GM12892 (cell line): ENCODE data around the gene RAP1B.
"Not testable (repeated sequence)": the region's sequence is repeated elsewhere in the genome, so short reads cannot be mapped to it uniquely, and the experiment has no call there.

ENCODE experiments used
- DNase-seq: peaks from one replicate; pipeline ENCODE4 v3.0.0; 2011; ENCODE audit not compliant: insufficient read length
- FAIRE-seq: peaks from 2 replicates; lab custom pipeline; 2011; peaks lifted over from hg19 to GRCh38; lab: Jason Lieb, UNC
- POLR2A ChIP-seq: IDR thresholded peaks from 2 replicates; pipeline ENCODE4 v1.6.1; 2011; ENCODE audit warnings: low read depth, low read length, control low read depth
- POLR2AphosphoS5 ChIP-seq: IDR thresholded peaks from 2 replicates; pipeline ENCODE4 v1.6.1; 2011; ENCODE audit warnings: low read depth, low read length, control low read depth
- TAF1 ChIP-seq: IDR thresholded peaks from 2 replicates; pipeline ENCODE4 v1.6.1; 2011; ENCODE audit warnings: low read depth, mild to moderate bottlenecking, control low read depth, low read length, borderline replicate concordance

The RAP1B gene

DNA sequence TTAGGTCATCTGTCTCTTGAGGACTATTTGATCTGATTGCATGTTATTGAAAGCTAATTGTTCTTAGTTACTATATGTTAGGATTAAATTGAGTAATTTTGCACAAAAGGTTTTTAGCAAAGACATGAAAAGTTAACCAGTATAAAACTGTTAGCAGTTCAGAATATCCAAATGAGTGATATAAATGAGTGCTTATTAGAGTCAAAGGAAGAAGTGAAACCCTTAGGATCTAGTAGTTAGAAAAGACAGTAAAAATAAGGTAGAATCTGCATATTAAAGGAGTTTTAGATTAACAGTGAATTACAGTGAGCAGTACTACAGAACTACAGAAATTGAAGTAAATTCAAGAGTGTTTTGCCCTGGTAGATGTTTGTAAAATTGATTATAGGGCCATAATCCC lies 12.4 kb downstream of the RAP1B start:
- TF ChIP-seq POLR2AphosphoS5 (no peak), POLR2A (no peak), TAF1 (no peak)
- FAIRE-seq (no peak), DNase-seq (no peak)

DNA sequence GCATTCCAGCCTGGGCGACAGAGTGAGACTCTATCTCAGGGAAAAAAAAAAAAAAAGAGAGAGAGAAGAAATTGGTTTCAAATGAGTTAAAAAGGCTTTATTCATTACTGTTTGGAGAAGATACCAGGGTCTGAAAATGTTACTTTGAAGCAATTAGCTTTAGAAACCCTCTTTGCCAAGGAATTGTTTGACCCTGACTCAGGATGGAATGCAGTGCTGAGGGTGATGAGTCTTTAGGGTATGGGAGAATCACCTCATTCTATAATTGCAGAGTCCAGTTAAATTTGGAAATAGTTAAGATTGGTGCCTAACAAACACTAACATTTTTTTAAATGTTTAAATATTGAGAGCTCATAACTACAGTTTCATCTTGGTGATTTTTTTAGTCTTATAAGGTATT lies 13.3 kb downstream of the RAP1B start:
- no peak for TF ChIP-seq POLR2AphosphoS5
- no peak for TF ChIP-seq TAF1
- TF ChIP-seq POLR2A = no peak
- no peak for DNase-seq
- FAIRE-seq = no peak

DNA sequence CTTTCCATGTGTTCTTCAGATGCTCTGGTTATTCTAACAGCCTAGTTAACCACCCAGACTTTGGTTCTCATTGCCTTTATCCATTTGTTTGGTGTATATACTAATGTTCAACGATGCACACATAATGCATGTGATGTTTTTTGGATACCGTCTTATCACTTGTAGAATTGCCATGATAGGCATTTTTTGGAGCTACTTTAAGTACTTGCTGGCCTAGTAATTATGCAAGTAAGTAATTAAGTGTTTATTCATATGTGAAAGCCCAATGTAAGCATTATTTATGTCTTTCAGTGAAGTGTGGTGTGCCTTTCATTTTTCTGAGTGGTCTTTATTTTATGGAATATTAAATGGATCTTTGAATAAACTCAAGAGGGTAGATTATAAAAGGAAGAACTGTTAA lies 14.2 kb downstream of the RAP1B start:
- no peak for DNase-seq
- FAIRE-seq = no peak
- TF ChIP-seq TAF1 (no peak), POLR2AphosphoS5 (no peak), POLR2A (no peak)

DNA sequence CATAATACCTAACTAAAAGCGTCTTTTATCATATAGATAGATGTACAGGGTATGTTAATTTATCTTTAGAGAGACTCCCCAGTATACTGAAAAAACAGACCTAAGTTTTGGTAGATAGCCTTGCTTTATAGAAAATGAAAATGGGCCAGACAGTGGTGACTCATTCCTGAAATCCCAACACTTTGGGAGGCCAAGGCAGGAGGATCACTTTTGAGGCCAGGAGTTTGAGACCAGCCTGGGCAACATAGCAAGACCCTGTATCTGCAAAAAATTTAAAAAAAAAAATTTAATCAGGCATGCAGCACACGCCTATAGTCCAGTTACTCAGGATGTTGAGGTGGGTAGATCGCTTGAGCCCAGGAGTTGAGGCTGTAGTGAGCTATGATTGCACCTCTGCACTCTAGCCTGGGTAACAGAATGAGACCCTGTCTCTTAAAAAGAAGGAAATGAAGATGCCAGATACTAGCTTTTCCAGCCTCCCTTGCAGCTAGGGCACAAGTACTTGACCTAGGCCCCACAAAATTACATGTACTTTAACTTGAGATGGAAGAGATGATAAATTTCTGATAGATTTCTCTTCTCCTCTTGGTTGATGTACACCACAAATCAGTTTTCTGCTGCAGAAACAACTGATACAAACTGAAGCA lies 17.1 kb downstream of the RAP1B start:
- no peak for FAIRE-seq
- no peak for TF ChIP-seq POLR2A
- no peak for TF ChIP-seq POLR2AphosphoS5
- no peak for TF ChIP-seq TAF1

DNA sequence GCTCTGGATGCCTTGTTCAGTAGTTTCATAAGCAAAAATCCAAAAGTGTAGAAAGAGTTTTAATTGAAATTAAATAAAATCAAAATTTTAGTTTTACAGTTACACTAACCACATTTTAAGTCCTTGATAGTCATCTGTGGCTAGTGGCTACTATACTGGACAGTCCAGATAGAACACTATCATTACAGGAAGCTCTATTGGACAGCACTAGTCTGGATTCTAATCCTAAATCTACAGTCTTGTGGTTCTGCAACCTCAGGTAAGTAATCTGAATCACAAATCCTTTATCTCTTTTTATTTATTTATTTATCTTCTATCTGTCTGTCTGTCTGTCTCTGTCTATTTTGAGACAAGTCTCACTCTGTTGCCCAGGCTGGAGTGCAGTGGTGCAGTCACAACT lies 18.0 kb downstream of the RAP1B start:
- TF ChIP-seq TAF1 (no peak), POLR2A (no peak), POLR2AphosphoS5 (no peak)
- FAIRE-seq (no peak), DNase-seq (no peak)

More for the DNA sequence above, 17.1 kb downstream of the RAP1B start:
- no peak for DNase-seq

DNA sequence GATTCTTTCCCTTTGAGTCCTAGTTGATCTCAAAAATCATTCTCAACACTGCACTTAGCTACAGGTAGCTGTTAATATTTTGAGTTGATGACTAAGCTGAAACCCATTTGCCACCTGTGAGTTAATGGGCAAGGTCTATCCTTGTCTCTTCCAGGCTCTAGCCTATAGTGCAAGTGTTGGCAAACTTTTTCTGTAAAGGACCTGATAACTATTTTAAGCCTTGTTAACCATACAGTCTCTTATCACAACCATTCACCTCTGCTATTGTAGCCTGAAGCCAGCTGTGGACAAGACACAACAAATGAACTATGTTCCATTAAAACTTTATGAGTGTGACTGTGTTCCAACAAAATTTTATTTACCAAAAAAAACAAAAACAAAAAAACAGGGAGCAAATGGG lies 19.4 kb downstream of the RAP1B start:
- DNase-seq (no peak), FAIRE-seq (no peak)
- TF ChIP-seq POLR2A (peak; percentile 44), POLR2AphosphoS5 (no peak), TAF1 (no peak)

DNA sequence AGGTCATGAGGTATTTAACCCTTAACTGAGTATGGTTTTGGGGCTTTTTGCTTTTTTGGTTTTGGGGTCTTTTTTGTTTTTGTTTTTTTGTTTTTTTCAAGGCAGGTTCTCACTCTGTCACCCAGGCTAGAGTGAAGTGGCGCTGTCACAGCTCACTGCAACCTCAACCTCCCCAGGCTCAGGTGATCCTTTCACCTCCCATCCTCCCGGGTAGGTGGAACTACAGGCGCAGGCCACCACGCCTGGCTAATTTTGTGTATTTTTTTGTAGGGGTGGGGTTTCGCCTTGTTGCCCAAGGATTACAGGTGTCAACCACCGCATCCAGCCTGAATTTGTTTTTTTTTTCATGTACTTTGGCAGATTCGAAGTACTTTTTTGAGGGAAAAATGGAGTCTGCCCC lies 19.9 kb downstream of the RAP1B start:
- no peak for TF ChIP-seq POLR2AphosphoS5
- TF ChIP-seq POLR2A = 0 out of 2 replicates have a peak, but pooled peaks have one; percentile 1
- DNase-seq (no peak), FAIRE-seq (peak; percentile 17)

DNA sequence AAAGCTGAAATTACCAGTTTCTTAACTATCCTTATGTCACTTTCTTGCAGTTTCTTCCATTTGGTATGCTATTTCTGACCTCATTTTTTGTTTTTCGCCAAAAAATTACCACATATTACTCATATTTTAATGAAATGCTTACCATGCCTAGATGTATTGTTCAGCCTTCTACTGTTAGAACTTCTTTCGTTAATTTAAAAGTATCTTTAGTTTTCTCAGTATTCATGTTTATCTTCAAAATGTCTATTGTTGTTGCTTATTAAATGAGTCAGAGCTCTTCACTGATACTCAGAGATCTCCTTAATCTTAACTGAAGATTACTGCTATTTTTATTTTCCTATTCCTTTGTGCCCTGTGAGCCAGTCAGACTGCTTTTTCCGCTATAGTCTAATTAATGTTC lies 20.5 kb downstream of the RAP1B start:
- FAIRE-seq = no peak
- DNase-seq = no peak
- TF ChIP-seq TAF1 = no peak
- no peak for TF ChIP-seq POLR2A
- no peak for TF ChIP-seq POLR2AphosphoS5

DNA sequence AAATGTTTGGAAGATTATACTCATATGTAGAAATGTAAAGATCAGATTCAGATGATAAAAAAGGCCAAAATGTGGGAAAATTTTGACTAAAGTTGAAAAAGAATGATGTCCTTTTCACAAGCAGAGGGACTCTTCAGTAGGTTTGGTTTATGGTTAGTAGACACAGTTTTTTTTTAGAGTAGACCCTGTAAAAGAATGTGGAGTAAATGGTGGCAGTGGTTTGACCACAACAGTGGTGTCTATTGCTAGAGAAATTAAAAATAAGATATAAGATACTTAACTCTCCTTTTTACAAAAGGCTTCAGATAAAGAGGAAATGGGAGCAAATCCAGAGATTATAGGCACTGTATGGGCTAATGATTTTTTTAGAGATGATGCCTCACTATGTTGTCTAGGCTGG lies 21.8 kb downstream of the RAP1B start:
- FAIRE-seq = no peak
- no peak for DNase-seq
- TF ChIP-seq TAF1 (no peak), POLR2A (no peak), POLR2AphosphoS5 (no peak)

DNA sequence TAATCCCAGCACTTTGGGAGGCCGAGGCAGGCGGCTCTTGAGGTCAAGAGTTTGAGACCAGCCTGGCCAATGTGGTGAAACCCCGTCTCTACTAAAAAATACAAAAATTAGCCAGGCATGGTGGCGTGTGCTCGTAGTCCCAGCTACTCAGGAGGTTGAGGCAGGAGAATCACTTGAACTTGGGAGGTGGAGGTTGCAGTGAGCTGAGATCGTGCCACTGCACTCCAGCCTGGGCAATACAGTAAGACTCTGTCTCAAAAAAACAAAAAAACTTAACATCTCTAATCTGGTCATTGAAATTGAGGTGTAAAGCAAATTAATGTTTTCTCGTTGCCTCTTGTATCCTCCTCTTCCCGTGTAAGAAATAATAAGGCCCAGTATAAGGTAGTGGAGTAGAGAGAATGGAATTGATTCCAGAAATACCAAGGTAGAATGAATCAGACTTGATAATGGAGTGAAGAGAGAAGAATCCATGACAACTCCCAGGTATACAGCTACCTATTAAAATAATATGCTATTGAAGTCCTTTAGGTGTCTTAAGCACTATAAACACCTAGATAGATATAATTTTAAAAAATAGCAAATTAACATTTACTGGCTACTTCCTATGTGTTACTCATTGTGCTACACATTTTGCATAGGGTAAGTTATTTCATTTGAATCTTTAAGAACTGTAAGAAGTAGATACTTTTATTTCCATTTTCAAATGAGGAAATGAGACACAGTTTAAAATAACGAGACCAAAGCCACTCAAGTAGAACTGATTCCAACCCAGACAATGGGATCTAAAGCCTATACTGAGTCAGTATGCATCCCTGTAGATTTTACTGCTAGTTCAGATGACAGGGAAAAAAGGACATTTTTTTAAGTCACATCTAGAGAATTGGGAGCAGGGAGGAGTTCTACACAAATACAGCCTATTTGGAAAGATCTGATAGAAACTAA lies 23.2 kb downstream of the RAP1B start:
- DNase-seq (no peak), FAIRE-seq (no peak)
- TF ChIP-seq POLR2AphosphoS5 = no peak
- TF ChIP-seq TAF1 = no peak
- no peak for TF ChIP-seq POLR2A

DNA sequence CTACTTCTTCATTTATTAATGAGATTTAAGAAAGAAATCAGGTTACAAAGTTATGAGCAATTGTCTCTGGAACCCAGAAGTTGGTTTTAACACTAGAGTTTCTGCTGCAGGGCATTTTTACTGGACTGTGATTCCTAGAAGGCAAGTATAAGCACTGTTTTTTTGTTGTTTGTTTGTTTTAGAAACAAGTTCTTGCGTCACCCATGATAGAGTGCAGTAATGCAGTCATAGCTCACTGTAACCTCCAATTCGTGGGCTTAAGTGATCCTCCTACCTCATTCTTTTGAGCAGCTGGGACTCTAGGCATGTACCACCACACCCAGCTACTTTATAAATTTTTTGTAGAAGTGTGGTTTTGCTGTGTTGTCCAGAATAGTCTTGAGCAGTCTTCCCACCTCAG lies 25.6 kb downstream of the RAP1B start:
- DNase-seq (no peak), FAIRE-seq (no peak)

DNA sequence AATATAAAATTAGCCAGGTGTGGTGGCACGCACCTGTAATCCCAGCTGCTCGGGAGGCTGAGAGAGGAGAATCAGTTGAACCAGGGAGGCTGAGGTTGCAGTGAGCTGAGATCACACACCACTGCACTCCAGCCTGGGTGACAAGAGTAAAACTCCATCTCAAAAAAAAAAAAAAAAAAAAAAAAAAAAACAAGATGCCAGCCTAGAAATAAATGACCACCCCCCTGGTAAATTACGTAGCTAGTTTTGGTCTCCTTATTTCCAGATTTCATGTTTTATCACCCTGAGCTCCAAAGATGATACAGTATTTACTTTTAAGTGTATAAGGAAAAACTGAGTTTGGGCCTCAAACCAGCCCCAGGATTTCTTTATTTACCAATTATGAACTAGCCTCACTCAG lies 26.7 kb downstream of the RAP1B start:
- not testable (repeated sequence) for FAIRE-seq, DNase-seq

More for the DNA sequence above, 25.6 kb downstream of the RAP1B start:
- TF ChIP-seq POLR2A (no peak), POLR2AphosphoS5 (no peak), TAF1 (no peak)

DNA sequence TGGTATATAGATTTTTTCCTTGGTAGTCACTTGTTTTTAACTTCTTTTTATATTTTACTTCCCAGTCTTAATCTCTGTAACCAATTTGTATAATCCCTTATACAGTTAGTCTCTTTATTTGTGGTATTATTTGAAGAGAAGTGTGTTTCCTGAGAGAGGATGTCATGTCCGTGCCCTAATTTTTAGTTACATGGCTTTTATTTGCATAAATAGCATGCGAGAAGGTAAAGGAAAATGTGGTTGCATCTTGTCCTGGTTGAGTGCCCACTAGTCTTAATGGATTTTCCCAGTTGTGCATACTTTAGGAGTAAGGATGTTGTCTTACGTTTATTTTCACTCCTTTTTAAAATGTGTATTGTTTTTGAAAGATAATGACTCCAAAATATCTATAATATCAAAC lies 27.5 kb downstream of the RAP1B start:
- DNase-seq (no peak), FAIRE-seq (peak; percentile 5)
- no peak for TF ChIP-seq TAF1
- TF ChIP-seq POLR2AphosphoS5 = no peak
- no peak for TF ChIP-seq POLR2A
